Transverse colon (tissue), 4 donors: Measurements from ENCODE around the gene CCN5.

Experiments
- CTCF ChIP-seq, 5 experiments: fragments of 200-600 bp in 3 of 5; fragments of 450-650 bp in 2 of 5; sonication (generic) in 3 of 5; IDR thresholded peaks; 1 replicate in 2 of 5; 2 replicates in 3 of 5; pipeline ENCODE4 v1.5.1; 2016 to 2017; ENCODE audit warnings: antibody characterized with exemption in 5 of 5, inconsistent platforms in 3 of 5, mild to moderate bottlenecking in 2 of 5, moderate library complexity in 1 of 5
- POLR2A ChIP-seq: fragments of 450-650 bp; IDR thresholded peaks from one replicate; pipeline ENCODE4 v1.6.1; 2016; ENCODE audit warnings: antibody characterized with exemption, mild to moderate bottlenecking, moderate library complexity
- POLR2AphosphoS5 ChIP-seq, 3 donors: sonication (generic); formaldehyde crosslinking; IDR thresholded peaks; one replicate each; pipeline ENCODE4 v1.6.1; 2016; ENCODE audit warnings: antibody characterized with exemption in 3 of 3

DNA sequence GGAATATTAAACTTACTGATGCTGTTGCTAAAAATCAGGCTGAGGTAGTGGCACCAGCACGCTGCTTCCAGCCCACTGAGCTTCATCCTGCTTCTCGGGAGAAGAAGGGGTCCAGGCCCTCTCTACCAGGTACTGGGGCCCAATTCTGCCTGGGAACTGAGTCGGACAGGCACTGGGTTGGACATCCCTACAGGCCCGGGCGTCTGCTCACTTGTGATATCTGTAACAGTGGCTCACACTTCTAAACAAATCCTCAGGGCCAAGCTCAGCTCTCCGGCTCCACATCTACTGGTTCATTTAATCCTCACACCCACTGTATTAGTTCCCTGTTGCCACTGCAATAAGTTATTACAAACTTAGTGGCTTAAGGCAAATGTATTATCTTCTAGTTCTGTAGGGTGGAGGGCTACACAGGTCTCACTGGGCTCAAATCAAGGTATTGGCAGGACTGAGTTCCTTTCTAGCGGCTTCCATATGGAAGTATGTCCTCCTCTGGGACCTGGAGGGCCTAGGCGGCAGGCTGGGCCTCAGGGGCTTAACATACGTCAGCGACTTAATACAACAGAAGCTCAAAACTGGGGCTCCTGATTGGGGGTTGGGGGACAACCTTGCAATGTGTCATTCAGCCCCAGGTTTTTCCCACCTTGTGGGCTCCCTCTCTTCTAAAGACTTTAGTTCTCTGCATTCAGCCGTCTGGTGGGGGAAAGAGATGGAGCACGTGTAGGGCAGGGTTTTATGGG is 28.9 kb downstream of the CCN5 start:
- TF ChIP-seq CTCF (IDR thresholded peaks at IDR 0.05) (no peak), POLR2A (no peak), POLR2AphosphoS5 (IDR thresholded peaks at IDR 0.05) (no peak)
